Measurements from ENCODE around the gene ADAMTS4. TPM values are rescaled to one million over a fixed set of nuclear protein-coding genes. Genes with fewer than 3 reads are reported as not detected.

The ADAMTS4 gene
- total RNA-seq, 1 experiment from 2014 or later, result 31.6 TPM

- ChIA-PET POLR2A (ENCODE audit: low non-redundant PET) (no interaction called here), CTCF (no interaction called here)
- BruUV-seq (replicated peaks), result no TSS peak
- H3K27me3 ChIP-seq (replicated peaks; ENCODE audit: insufficient read depth, low read depth, low read length, poor library complexity), result no peaks in the 10 kb centered on the region
- DNase-seq (ENCODE audit: low spot score), result no peak
- no peaks in the 10 kb centered on the region for H3K9me3 ChIP-seq (ENCODE audit: low read depth, low read length, poor library complexity, severe bottlenecking)
- peaks cover 13% of the 10 kb centered on the region for H3K4me1 ChIP-seq (ENCODE audit: insufficient read depth, low read length, poor library complexity, severe bottlenecking)
- intact Hi-C loops (cut with micrococcal nuclease; ENCODE audit: unreplicated experiment), result no loop called here
- TF ChIP-seq CTCF (conservative IDR thresholded peaks at IDR 0.05; ENCODE audit: low read depth, low read length), result no peak
- no peak for TF ChIP-seq EZH2 (IDR thresholded peaks at IDR 0.05; ENCODE audit: borderline replicate concordance, low read depth, low read length, poor library complexity, severe bottlenecking)
- H3K4me3 ChIP-seq (ENCODE audit: low read depth, low read length, poor library complexity, severe bottlenecking), result no peak overlapping the region
- peaks cover 18% of the 10 kb centered on the region for H3K36me3 ChIP-seq (ENCODE audit: insufficient read depth, low read length, poor library complexity, severe bottlenecking)
- no peak overlapping the region for H3K27ac ChIP-seq (ENCODE audit: low read depth, low read length, poor library complexity, severe bottlenecking)
Measured at GRCh38 chr1:161187311-161187710, 11.5 kb downstream of the ADAMTS4 start.

GRCh38 chr1:161185732-161186311, 13.0 kb downstream of the ADAMTS4 start:
- Histone ChIP-seq H3K4me3 (ENCODE audit: low read depth, low read length, poor library complexity, severe bottlenecking) (no peak overlapping the region), H3K27me3 (replicated peaks; ENCODE audit: insufficient read depth, low read depth, low read length, poor library complexity) (no peaks in the 10 kb centered on the region), H3K36me3 (ENCODE audit: insufficient read depth, low read length, poor library complexity, severe bottlenecking) (peaks cover 4% of the 10 kb centered on the region), H3K4me1 (ENCODE audit: insufficient read depth, low read length, poor library complexity, severe bottlenecking) (peaks cover 13% of the 10 kb centered on the region), H3K9me3 (ENCODE audit: low read depth, low read length, poor library complexity, severe bottlenecking) (no peaks in the 10 kb centered on the region), H3K27ac (ENCODE audit: low read depth, low read length, poor library complexity, severe bottlenecking) (peak overlapping the region; percentile 45)
- BruUV-seq (replicated peaks), result no TSS peak
- intact Hi-C loops (cut with micrococcal nuclease; ENCODE audit: unreplicated experiment), result no loop called here
- TF ChIP-seq CTCF (conservative IDR thresholded peaks at IDR 0.05; ENCODE audit: low read depth, low read length) (no peak), EZH2 (IDR thresholded peaks at IDR 0.05; ENCODE audit: borderline replicate concordance, low read depth, low read length, poor library complexity, severe bottlenecking) (no peak)
- DNase-seq (ENCODE audit: low spot score), result no peak
- CTCF ChIA-PET, result interaction anchor here (0.6 kb wide), 1 partner anchor 215 kb away, joined by 6 read pairs; no protein-coding TSS in a partner anchor
- POLR2A ChIA-PET (ENCODE audit: low non-redundant PET), result interaction anchor here (0.7 kb wide), 1 partner anchor 105 kb away, joined by 4 read pairs; no protein-coding TSS in a partner anchor

- Histone ChIP-seq H3K36me3 (ENCODE audit: insufficient read depth, low read length, poor library complexity, severe bottlenecking) (no peaks in the 10 kb centered on the region), H3K27me3 (replicated peaks; ENCODE audit: insufficient read depth, low read depth, low read length, poor library complexity) (no peaks in the 10 kb centered on the region), H3K27ac (ENCODE audit: low read depth, low read length, poor library complexity, severe bottlenecking) (peak overlapping the region; percentile 45), H3K4me3 (ENCODE audit: low read depth, low read length, poor library complexity, severe bottlenecking) (no peak overlapping the region), H3K9me3 (ENCODE audit: low read depth, low read length, poor library complexity, severe bottlenecking) (no peaks in the 10 kb centered on the region), H3K4me1 (ENCODE audit: insufficient read depth, low read length, poor library complexity, severe bottlenecking) (peaks cover 13% of the 10 kb centered on the region)
- TF ChIP-seq EZH2 (IDR thresholded peaks at IDR 0.05; ENCODE audit: borderline replicate concordance, low read depth, low read length, poor library complexity, severe bottlenecking) (no peak), CTCF (conservative IDR thresholded peaks at IDR 0.05; ENCODE audit: low read depth, low read length) (no peak)
- ChIA-PET POLR2A (ENCODE audit: low non-redundant PET) (no interaction called here), CTCF (no interaction called here)
- BruUV-seq (replicated peaks), result no TSS peak
- intact Hi-C loops (cut with micrococcal nuclease; ENCODE audit: unreplicated experiment), result no loop called here
- DNase-seq (ENCODE audit: low spot score), result peak; percentile 85
Measured at GRCh38 chr1:161185282-161185682, 13.6 kb downstream of the ADAMTS4 start.
